ENCODE results near the gene R3HDM2.

- TF ChIP-seq POLR2A (IDR thresholded peaks at IDR 0.05): no peak
- no peak for TF ChIP-seq CTCF (IDR thresholded peaks at IDR 0.05)
Measured at GRCh38 chr12:57330992-57331391, 99.9 kb downstream of the R3HDM2 start.

Data from adrenal gland (tissue), 5 donors.